ENCODE data around the gene TMEM255B.
"Not testable (repeated sequence)": the region's sequence is repeated elsewhere in the genome, so short reads cannot be mapped to it uniquely, and the experiment has no call there.

- not testable (repeated sequence) for TF ChIP-seq CTCF (optimal IDR thresholded peaks at IDR 0.05 in 1 of 3, IDR thresholded peaks at IDR 0.05 in 1 of 3, conservative IDR thresholded peaks at IDR 0.05 in 1 of 3; ENCODE audit: extremely low read depth in 1 of 3, insufficient read depth in 2 of 3, low read length in 3 of 3); EZH2 (IDR thresholded peaks at IDR 0.05; ENCODE audit: low read length)
These were observed 75.0 kb downstream of the TMEM255B start for GRCh38 chr13:113834006-113834405.
